Breast epithelium (tissue), 4 donors: ENCODE data around the gene DNMBP. TPM values are rescaled to one million over a fixed set of nuclear protein-coding genes. Genes with fewer than 3 reads are reported as not detected.
A peak's percentile ranks its signal among the peaks of the same experiment; 100 is the strongest.

ENCODE experiments used
- DNase-seq, 2 donors: peaks; one replicate each; pipeline ENCODE4 v3.0.0-alpha.2; 2019; ENCODE audit warnings: low spot score in 2 of 2
- H3K27ac ChIP-seq, 2 donors: fragments of 200-600 bp; sonication (generic) in 1 of 2; one replicate each; pipeline ENCODE4 v1.5.1; 2016 to 2019; ENCODE audit warnings: mild to moderate bottlenecking in 1 of 2
- H3K27me3 ChIP-seq, 2 donors: fragments of 200-600 bp; sonication (generic) in 1 of 2; one replicate each; pipeline versions ENCODE4 v1.5.1 to v1.6.0; 2017 to 2019; ENCODE audit warnings: control low read depth in 1 of 2, mild to moderate bottlenecking in 1 of 2
- H3K36me3 ChIP-seq: fragments of 200-600 bp; one replicate; pipeline ENCODE4 v1.5.1; 2019
- H3K4me1 ChIP-seq, 2 donors: fragments of 200-600 bp; sonication (generic); one replicate each; pipeline ENCODE4 v1.5.1; 2016 to 2019; ENCODE audit warnings: control low read depth in 1 of 2
- H3K4me3 ChIP-seq, 3 donors: fragments of 200-600 bp; sonication (generic); 1 replicate in 2 of 3; 2 replicates in 1 of 3; pipeline ENCODE4 v1.5.1; 2016 to 2019; ENCODE audit warnings: mild to moderate bottlenecking in 3 of 3, moderate library complexity in 2 of 3
- H3K9me3 ChIP-seq, 2 donors: fragments of 200-600 bp; sonication (generic) in 1 of 2; one replicate each; pipeline ENCODE4 v1.5.1; 2016 to 2019; ENCODE audit warnings: control low read depth in 1 of 2
- CTCF ChIP-seq, 3 donors: fragments of 450-650 bp; IDR thresholded peaks; one replicate each; pipeline ENCODE4 v1.5.1; 2016 to 2017; ENCODE audit warnings: antibody characterized with exemption in 3 of 3, mild to moderate bottlenecking in 3 of 3, moderate library complexity in 3 of 3
- POLR2A ChIP-seq: fragments of 450-650 bp; IDR thresholded peaks from one replicate; pipeline ENCODE4 v1.6.1; 2016; ENCODE audit warnings: antibody characterized with exemption, mild to moderate bottlenecking, moderate library complexity
- POLR2AphosphoS5 ChIP-seq, 3 donors: sonication (generic); formaldehyde crosslinking; IDR thresholded peaks; one replicate each; pipeline ENCODE4 v1.6.1; 2017; ENCODE audit warnings: antibody characterized with exemption in 3 of 3
- intact Hi-C: fragments of 100-400 bp; cut with DNase I; formaldehyde crosslinking; loops from one replicate; pipeline ENCODE4 v1.15.1; 2023; ENCODE audit warnings: low total_unique reads
- total RNA-seq, 3 donors: library from RNA; depleted of rRNA; stranded (reverse); fragments of >200 nt; gene quantifications; one replicate each; pipeline ENCODE4 v1.1.0, GENCODE V29; 2016

DNMBP gene
- total RNA-seq, 3 donors from 2014 or later: 15.1 to 20.6 (median 15.5) TPM

GRCh38 chr10:99977916-99978315 lies 31.8 kb downstream of the DNMBP start:
- TF ChIP-seq CTCF (IDR thresholded peaks at IDR 0.05) (no peak), POLR2AphosphoS5 (IDR thresholded peaks at IDR 0.05) (no peak), POLR2A (no peak)
- intact Hi-C loops: no loop called here
- no peak overlapping the region for H3K4me3 ChIP-seq
- no peak for DNase-seq
- no peaks in the 10 kb centered on the region for H3K27me3 ChIP-seq
- no peaks in the 10 kb centered on the region for H3K36me3 ChIP-seq
- H3K4me1 ChIP-seq: no peaks in the 10 kb centered on the region
- H3K9me3 ChIP-seq: no peaks in the 10 kb centered on the region
- H3K27ac ChIP-seq: peak overlapping the region in 1 of 2 donors; percentile 44

- TF ChIP-seq POLR2AphosphoS5 (IDR thresholded peaks at IDR 0.05) (no peak), POLR2A (no peak), CTCF (IDR thresholded peaks at IDR 0.05) (no peak)
- Histone ChIP-seq H3K4me1 (no peaks in the 10 kb centered on the region), H3K9me3 (no peaks in the 10 kb centered on the region), H3K4me3 (no peak overlapping the region), H3K27me3 (no peaks in the 10 kb centered on the region), H3K27ac (peak overlapping the region; percentile 24 to 60), H3K36me3 (no peaks in the 10 kb centered on the region)
- no peak for DNase-seq
- intact Hi-C loops: no loop called here
These were observed 32.7 kb downstream of the DNMBP start for GRCh38 chr10:99976886-99977665.

- TF ChIP-seq CTCF (IDR thresholded peaks at IDR 0.05) (no peak), POLR2A (no peak), POLR2AphosphoS5 (IDR thresholded peaks at IDR 0.05) (no peak)
- Histone ChIP-seq H3K36me3 (no peaks in the 10 kb centered on the region), H3K27me3 (no peaks in the 10 kb centered on the region), H3K4me3 (no peak overlapping the region), H3K9me3 (no peaks in the 10 kb centered on the region), H3K4me1 (no peaks in the 10 kb centered on the region), H3K27ac (peak overlapping the region; percentile 51 to 72)
- DNase-seq: no peak
- intact Hi-C loops: no loop called here
These were observed 33.6 kb downstream of the DNMBP start for GRCh38 chr10:99975942-99976809.

GRCh38 chr10:99975106-99975829 lies 34.5 kb downstream of the DNMBP start:
- Histone ChIP-seq H3K4me1 (no peaks in the 10 kb centered on the region), H3K9me3 (no peaks in the 10 kb centered on the region)
- intact Hi-C loops: no loop called here

More at GRCh38 chr10:99975106-99975829, 34.5 kb downstream of the DNMBP start:
- Histone ChIP-seq H3K36me3 (no peaks in the 10 kb centered on the region), H3K4me3 (no peak overlapping the region), H3K27ac (peak overlapping the region in 1 of 2 donors; percentile 16), H3K27me3 (no peaks in the 10 kb centered on the region)
- DNase-seq: no peak
- no peak for TF ChIP-seq CTCF (IDR thresholded peaks at IDR 0.05)
- TF ChIP-seq POLR2AphosphoS5 (IDR thresholded peaks at IDR 0.05): no peak
- no peak for TF ChIP-seq POLR2A
